NCI-H1048 (cell line): ENCODE results near the gene FLNC.

ENCODE experiments used
- DNase-seq: peaks from one replicate; lab custom pipeline; 2025; lab: John Stamatoyannopoulos, UW

The FLNC gene

DNA sequence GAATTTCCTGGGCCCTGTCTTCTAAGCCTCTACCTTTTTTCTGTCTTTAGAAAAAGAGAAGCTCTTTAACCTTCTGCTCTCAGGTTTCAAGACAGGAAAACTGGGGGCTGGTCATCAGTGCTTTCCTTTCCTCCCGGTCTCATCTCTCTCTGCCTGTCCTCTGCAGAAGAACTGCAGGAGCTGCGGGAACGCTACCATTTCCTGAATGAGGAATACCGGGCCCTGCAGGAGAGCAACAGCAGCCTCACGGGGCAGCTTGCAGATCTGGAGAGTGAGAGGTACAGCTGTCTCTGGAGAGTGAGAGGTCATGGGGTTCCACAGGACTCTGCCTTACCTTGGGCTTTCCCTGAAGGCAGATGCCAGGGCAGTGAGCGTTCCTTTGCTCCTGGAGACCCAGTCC, 25.7 kb upstream of the FLNC start:
- DNase-seq = no peak

DNA sequence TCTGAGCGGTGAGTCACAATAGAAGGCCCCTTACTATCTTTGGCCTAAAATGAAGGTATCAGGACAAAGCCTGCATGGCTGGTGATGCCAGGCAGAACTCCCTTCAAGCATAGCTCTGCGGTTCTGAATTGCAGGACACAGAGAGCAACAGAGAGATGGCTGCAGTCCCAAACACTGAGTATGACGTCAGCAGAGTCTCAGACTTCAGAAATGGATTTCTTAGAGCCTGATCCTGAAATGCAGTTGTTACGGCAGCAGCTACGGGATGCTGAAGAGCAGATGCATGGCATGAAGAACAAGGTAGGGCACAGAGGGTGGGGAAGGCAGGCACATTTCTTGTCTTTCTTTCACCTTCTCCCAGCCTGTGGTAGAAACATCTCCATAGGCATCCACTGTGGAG, 25.0 kb upstream of the FLNC start:
- no peak for DNase-seq

GRCh38 chr7:128807191-128807590, 23.0 kb upstream of the FLNC start:
- DNase-seq = no peak

GRCh38 chr7:128809363-128809762, 20.8 kb upstream of the FLNC start:
- no peak for DNase-seq

DNA sequence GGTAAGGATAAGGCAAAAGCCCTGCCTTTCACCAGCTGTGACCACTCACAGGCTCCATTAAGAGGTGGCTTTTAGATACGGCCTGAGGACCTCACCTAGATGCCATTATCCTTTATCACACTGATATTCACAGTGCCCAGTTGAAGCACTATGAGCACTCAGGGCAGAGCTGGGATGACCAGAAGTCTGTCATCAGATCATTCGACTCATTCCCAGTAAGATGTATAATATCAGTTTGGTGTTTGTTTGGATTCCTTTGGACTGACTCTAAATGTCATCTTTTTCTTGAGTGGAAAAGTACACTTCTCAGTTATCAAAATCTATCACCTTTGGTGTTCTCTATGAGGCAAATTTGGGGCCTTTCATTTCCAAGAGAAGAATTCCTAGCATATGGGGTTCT, 19.7 kb upstream of the FLNC start:
- no peak for DNase-seq

- no peak for DNase-seq
Observed at GRCh38 chr7:128810997-128811396, 19.2 kb upstream of the FLNC start.

GRCh38 chr7:128811631-128812430, 18.4 kb upstream of the FLNC start:
- no peak for DNase-seq

DNA sequence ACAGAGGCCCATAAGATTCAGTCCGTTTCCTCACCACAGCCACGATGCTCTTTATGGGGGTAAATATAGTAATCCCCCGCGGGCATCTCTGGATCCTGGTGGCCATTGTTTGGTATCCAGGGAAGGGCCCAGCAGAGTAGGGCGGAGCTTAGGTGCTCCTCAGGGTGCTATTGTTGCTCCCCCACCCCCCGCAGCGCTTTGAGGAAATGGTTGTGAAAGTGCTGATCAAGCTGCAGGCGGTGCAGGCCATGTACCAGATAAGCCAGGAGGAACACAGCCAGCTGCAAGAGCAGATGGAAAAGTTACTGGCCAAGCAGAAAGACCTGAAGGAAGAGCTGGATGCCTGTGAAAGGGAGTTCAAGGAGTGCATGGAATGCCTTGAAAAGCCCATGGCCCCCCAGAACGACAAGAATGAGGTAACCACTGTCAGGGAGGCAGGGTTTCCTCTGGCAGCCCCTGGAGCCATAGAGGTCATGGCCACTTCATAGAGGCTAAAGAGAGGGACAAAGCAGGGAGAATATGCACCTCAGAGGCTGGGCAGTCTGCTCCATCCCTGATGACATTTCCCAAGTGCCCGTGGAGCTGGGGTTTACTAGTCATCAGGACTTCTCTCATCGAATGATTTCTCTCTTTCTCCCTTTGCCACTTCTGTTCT, 17.6 kb upstream of the FLNC start:
- DNase-seq = no peak

DNA sequence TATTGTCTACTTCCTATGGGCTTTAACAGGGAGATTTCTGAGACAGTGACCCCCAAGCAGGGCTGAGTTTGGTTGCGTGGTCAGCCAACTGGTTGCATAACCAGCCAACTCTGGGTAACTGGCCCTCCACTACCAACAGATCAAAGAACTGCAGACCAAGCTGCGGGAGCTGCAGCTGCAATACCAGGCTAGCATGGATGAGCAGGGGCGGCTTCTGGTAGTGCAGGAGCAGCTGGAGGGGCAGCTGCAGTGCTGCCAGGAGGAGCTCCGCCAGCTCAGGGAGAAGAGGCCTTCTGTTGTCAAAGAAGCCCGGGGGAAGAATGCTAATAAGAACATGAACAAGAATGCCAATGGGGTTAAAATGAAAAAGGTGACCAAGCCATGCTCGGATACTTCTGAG, 15.7 kb upstream of the FLNC start:
- no peak for DNase-seq

DNA sequence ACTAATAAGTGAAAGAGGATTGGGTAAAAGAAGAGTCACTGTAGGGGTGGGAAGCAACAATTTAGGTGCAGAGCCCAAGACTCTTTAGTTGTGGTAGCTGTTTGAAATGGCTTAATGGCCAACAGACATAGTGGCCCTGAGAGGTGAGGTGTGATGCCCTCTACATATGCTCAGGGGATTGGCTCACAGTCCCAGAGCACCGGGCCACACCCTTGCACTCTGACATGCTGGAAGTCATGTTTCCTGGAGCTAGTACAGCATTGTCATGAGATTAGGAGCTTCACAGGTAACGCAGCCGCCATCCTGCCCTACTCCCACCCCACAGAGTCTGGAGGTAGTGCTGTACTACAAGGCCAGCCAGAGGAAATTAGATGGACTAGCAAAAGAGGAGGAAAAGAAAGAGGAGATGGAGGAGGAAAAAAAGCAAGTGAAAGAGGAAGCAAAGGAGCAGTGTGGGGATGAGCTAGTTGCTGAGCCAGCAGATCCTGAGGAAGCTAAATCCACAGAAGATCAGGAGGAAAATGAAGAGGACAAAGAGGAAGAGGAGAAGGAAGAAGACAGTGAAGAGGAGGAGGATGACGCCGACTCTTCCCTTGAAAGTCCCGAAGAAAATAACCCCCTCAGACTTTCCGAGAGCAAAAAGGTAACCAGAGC, 14.8 kb upstream of the FLNC start:
- DNase-seq = no peak

DNA sequence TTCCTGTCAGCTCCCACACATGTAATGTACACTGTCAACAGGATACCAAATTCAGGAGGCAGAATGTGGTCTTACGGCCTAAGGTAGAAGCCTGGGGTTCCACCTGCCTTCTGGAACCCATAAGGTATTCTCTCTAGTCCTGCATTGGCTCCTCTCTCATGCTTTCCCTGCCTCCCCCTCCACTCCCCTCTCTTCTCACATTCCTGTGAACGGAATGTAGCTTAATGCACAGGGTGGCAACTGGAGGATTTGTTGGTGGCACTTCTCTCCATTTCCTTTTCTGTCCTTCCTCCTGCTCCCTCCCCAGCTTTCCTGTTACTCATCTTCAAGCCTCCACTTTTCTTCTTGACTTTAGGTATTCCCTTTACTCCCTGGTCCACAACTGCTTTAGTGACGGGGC, 11.5 kb upstream of the FLNC start:
- DNase-seq = no peak

- DNase-seq = no peak
Observed at GRCh38 chr7:128821724-128822123, 8.5 kb upstream of the FLNC start.

DNA sequence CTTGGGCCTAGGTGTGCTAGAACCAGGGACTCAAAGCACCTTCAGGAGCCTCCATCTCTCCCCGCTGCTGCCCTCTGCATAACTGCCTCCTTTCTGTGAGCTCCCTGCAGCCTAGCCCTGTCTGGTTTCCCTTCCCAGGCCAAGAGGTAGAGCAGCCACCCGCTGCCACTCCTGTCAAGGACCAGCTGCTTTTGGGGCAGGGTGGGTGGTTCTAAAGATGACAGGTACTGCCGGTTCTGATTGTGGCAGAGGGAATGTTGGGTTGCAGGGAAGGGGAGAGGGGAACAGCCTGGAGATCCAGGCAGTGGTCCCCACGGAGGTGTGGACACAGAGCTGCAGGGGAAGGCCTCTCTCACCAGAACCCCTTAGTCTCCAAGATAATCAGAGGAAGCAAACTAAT, 3.7 kb upstream of the FLNC start:
- DNase-seq = no peak

- DNase-seq = no peak
Observed at GRCh38 chr7:128826916-128827247, 3.3 kb upstream of the FLNC start.

GRCh38 chr7:128827248-128827958, 2.8 kb upstream of the FLNC start:
- no peak for DNase-seq

GRCh38 chr7:128827971-128828711, 2.1 kb upstream of the FLNC start:
- DNase-seq = no peak

DNA sequence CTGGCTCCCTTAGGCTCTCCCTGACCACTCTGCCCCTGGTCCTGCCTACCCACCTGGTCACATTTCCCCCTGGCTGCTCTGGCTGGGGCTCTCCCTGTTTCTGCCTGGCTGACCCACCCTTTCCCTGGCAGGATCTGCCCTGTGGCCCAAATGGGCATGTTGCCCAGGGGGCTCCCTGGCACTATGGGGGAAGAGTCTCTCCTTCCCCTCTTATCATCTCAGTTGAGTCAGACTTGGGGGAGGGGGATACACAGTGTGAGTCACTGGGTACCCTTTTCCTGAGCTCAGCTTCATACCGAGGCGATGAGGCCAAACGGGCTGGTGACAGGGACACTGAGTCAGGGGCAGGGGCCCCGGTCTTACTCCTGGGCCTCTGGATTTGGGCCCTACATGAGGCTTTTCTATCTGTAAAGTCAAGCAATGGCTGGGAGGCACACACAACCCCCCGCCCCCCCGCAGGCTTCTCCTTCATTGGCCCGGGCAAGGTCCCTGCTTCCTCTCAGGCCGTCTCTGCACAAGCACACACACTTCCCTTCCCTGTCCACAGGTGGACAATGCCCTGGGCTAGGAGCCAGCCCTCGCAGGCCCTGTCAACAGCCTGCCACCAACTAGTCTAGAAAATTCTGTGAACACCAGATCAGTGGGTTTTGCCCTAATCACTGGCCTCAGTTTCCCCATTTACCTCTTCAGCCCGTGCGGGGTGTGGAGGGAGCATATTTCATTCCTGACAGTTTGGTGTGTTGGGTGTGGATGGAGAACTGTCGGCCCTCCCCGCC, 627 bp upstream of the FLNC start:
- DNase-seq = no peak

DNA sequence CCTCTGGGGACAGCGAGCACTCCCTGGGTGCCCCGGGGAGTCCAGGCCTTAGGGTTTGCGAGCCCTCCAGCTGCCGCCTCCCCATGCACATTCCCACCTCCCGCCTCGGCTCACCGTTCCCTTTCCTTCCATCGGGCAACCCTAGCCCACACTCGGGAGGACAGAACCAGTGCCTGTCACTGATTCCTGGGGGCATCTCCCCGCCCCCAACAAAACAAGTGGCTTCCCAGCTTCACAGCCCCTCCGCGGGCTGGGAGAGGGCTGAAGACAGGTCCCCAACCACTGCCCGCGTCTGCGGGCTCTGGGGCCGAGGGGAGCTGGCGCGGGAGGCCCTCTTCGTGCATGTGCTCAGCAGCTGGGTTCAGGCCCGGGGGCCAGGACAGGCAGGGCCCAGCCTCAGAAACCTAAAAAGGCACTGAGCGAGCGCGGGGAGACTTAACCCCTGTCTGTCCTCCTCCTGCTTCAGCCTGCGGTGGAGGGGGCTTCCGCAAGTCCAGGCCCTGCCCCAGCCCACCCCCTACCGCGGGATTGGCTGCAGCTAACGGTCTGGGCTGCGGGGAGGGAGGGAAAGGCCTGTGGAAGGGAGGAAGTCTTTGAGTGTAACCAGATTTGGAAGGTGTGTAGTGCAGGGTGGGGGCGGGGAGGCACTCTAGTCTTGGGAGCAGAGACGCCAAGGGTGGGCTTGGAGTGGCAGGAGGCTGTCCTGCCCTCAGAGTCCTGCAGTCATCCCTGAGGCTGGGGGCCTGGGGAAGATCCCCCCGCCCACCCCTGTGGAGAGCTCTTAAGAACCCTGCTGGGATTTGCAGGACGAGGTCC, 1.2 kb downstream of the FLNC start:
- DNase-seq = no peak

GRCh38 chr7:128831994-128832879, 2.0 kb downstream of the FLNC start:
- DNase-seq = no peak

DNA sequence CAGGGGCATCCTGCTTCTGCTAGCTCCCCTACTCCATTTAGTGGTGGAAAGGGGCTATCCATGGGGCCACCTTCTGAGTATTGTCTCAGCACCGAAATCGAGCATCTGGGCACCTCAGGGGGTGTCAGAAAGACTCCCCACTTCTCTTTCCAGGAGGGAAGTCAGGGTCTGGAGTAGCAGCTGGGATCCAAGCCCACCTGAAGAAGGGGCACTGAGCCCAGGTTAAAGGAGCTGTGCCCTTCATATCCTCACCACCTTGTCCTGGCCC, 2.6 kb downstream of the FLNC start:
- DNase-seq = no peak
